Right cardiac atrium (tissue), 5 donors: Measurements from ENCODE around the gene PIMREG. TPM values are rescaled to one million over a fixed set of nuclear protein-coding genes. Genes with fewer than 3 reads are reported as not detected.

Experiments
- ATAC-seq, 2 donors: fragments of 200-7000 bp; cut with Tn5 transposase; one replicate each; pipeline versions ENCODE4 v1.8.0 to v1.9.1; 2020; ENCODE audit warnings: moderate library complexity in 2 of 2, mild to moderate bottlenecking in 1 of 2
- DNase-seq, 3 donors: peaks; one replicate each; pipeline ENCODE4 v3.0.0-alpha.2; 2020
- H3K27ac ChIP-seq: one replicate; pipeline ENCODE4 v1.5.1; 2013; ENCODE audit warnings: mild to moderate bottlenecking, low read length, control low read depth, moderate library complexity
- H3K27me3 ChIP-seq: one replicate; pipeline ENCODE4 v1.6.1; 2013; ENCODE audit not compliant: control insufficient read depth, insufficient read depth
- H3K4me1 ChIP-seq: one replicate; pipeline ENCODE4 v1.6.1; 2013; ENCODE audit warnings: low read length; ENCODE audit not compliant: control insufficient read depth, insufficient read depth
- H3K4me3 ChIP-seq: one replicate; pipeline ENCODE4 v1.5.1; 2013; ENCODE audit warnings: low read length, control low read depth
- H3K9me3 ChIP-seq: one replicate; pipeline ENCODE4 v1.6.1; 2013; ENCODE audit warnings: low read length; ENCODE audit not compliant: control insufficient read depth
- WGBS: extraction: QIAGEN DNeasy Blood & Tissue Kit; methylation state at CpG from one replicate; pipeline ENCODE4 v1.1.7; 2013; 5-methylcytosine and 5-hydroxymethylcytosine counted together
- intact Hi-C, 4 donors: fragments of 100-400 bp; cut with DNase I; formaldehyde crosslinking; loops; one replicate each; pipeline versions ENCODE4 v1.11.0 to v1.14.0; 2022 to 2023
- polyA plus RNA-seq: library from polyadenylated mRNA; stranded (reverse); fragments of 200-250 nt; gene quantifications from one replicate; pipeline ENCODE4 v1.2.3, GENCODE V29; 2013
- total RNA-seq, 4 donors: library from RNA; stranded (reverse); fragmentation: NEBNext Ultra II Directional; extraction: Animal tissue kit (Norgen Biotek cat#: 25700); gene quantifications; one replicate each; pipeline ENCODE4 v1.2.1, GENCODE V29; 2021
- donor health status: healthy with polysubstance abuse.
- donor health status: DM: no; HTN: yes; CAD: no.
- donor health status: DM: no; HTN: no; CAD: no.
- donor health status: DM: no; HTN: yes; CAD: no; lungs with severe emphysema.
- donor health status: DM: yes; HTN: yes; CAD: no.

The PIMREG gene
- total and polyA plus RNA-seq, 5 donors = 0.18 to 0.54 (median 0.43) TPM; not detected in 1

DNA sequence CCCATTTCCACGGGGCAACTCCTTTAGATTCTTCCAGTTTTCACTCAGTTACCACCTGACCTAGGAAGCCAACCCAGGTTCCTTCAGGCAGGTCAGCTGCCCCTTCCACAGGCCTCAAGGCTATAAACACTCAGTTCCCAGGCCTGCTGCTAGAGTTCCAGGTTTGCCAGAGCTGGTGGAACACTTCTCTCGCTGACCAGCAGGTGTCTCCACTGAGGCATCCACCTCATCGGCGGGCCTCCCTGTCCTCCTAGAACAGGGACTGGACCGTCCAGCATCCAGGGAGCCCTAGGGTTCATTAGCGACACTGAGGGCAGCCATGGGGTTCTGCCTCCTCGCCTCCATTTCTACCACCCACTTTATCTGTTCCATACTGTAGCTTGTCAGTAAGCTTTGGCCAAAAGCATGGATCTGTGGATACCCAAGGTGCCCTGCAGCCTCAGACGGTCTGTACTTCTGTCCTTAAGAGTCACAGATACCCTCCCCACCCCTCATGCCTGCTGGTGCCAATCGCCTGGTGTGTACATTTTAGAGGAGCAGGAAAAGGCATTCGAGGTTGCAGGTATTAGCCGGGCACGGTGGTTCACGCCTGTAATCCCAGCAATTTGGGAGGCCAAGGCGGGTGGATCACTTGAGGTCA lies 29.0 kb downstream of the PIMREG start:
- no peak overlapping the region for H3K27ac ChIP-seq
- H3K4me3 ChIP-seq = no peak overlapping the region
- ATAC-seq (peak; percentile 65 to 74), DNase-seq (peak; percentile 71 to 91 (median 86))
- H3K9me3 ChIP-seq = no peaks in the 10 kb centered on the region
- no peaks in the 10 kb centered on the region for H3K27me3 ChIP-seq
- 42% methylated on average over 14 of the region's 14 CpGs for WGBS
- intact Hi-C loops = loop anchor here in 1 of 4 donors (10.0 kb wide), 1 partner anchor 82 kb away; the partner anchor contains the start of gene PITPNM3
- no peaks in the 10 kb centered on the region for H3K4me1 ChIP-seq

DNA sequence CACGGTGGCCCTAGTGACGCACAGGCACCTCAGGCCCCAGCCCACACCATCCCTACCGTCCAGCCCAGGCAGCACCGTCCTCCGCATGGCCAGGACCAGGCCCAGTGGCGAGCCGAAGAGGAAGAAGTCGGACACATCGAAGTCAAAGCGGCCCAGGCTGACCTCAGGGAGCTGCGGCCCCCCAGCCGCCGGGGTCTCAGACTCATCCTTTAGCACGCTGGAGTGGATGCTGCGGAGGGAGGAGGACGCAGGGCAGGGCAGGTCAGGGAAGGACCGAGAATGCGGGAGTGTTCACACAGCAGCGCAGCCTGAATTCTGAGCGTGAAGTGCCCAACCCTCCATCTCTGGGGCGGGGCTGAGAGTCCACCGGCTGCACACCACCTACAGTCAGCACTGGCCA lies 30.1 kb downstream of the PIMREG start:
- Histone ChIP-seq H3K9me3 (no peaks in the 10 kb centered on the region), H3K4me1 (no peaks in the 10 kb centered on the region), H3K4me3 (no peak overlapping the region), H3K27ac (no peak overlapping the region), H3K27me3 (no peaks in the 10 kb centered on the region)
- DNase-seq = peak in 2 of 3 donors; percentile 44 to 53
- ATAC-seq = no peak
- intact Hi-C loops = loop anchor here in 1 of 4 donors (10.0 kb wide), 1 partner anchor 80 kb away; the partner anchor contains the start of gene PITPNM3
- WGBS = 90% methylated on average over 22 of the region's 22 CpGs

DNA sequence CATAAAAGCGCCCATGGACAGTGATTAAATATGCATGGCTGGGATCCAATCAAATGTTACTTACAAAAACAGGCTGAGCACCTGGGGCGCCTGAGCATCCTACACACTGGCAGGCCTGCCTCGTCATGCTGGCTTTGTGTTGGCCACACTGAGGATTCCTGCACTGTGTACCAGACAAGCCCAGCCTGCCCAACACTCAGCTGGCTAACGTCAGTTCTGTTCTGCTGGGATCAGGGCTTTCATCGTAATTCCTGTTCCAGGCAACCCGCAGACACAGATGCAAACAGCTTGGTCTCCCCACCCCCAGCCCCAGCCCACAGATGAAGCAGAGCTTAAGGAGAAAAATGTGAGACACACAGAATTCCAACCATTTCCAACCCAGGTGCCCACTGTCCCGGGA lies 30.7 kb downstream of the PIMREG start:
- no peak overlapping the region for H3K27ac ChIP-seq
- no peaks in the 10 kb centered on the region for H3K9me3 ChIP-seq
- peak in 2 of 3 donors; percentile 9 to 13 for DNase-seq
- intact Hi-C loops = loop anchor here in 1 of 4 donors (10.0 kb wide), 1 partner anchor 80 kb away; the partner anchor contains the start of gene PITPNM3
- H3K27me3 ChIP-seq = no peaks in the 10 kb centered on the region
- 75% methylated on average over 7 of the region's 7 CpGs for WGBS
- ATAC-seq = no peak
- H3K4me1 ChIP-seq = no peaks in the 10 kb centered on the region
- H3K4me3 ChIP-seq = no peak overlapping the region

DNA sequence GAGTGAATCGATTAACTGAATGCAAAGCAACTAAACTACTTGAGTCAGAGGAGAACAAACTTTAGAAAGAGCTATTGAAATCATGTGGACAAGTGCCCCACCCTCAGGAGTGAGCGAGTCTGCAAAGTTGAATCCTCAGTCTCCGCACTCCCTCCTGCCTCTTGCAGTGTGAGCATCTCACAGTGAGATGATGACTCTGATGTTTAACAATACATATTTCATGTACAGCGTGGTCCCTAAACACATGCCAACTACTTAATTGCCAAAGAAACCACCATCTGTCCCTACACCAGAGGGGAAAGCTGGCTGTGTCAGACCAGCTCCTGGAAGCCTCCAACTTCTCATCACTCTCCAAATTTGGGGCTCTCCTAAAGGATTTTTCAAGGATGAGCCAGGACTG lies 31.2 kb downstream of the PIMREG start:
- ATAC-seq (no peak), DNase-seq (peak in 1 of 3 donors; percentile 5)
- Histone ChIP-seq H3K4me3 (no peak overlapping the region), H3K27me3 (no peaks in the 10 kb centered on the region), H3K9me3 (no peaks in the 10 kb centered on the region), H3K4me1 (no peaks in the 10 kb centered on the region), H3K27ac (no peak overlapping the region)
- intact Hi-C loops = loop anchor here in 1 of 4 donors (10.0 kb wide), 1 partner anchor 79 kb away; the partner anchor contains the start of gene PITPNM3
- WGBS = 76% methylated on average over 4 of the region's 4 CpGs

DNA sequence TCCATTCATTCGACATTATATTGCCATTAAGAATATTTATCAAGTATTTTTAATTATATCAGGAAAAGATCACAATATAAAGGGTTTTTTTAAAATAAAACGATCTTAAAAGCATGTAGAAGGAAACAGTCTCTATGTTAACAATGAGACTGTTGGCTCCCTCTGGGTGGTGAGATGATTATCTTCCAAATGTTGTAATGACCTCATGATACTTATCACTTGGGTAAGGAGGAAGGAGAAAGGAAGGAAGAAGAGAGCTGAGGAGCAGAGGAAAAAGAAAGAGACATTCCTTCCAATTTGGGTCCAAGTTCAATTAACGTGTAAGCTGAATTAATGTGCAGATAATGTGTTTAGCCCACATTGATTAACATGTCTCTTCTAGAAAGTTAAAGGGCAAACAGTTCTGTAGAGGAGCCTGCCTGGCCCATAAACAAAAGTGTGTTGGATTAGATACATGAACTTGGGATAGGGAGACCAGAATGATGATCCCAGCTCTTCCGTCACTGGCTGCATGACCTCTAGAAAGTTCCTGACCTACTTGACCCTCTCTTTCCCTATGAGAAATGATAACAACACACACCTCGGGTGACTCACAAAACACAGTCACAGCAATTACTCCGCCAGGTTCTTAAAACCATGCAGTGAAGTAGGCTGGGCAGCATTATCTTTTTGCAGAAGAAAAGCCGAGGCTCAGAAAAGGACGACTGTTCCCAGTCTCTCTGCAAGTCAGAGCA lies 32.0 kb downstream of the PIMREG start:
- WGBS = 57% methylated on average over 8 of the region's 8 CpGs
- Histone ChIP-seq H3K4me1 (no peaks in the 10 kb centered on the region), H3K4me3 (no peak overlapping the region), H3K27me3 (no peaks in the 10 kb centered on the region), H3K27ac (no peak overlapping the region), H3K9me3 (no peaks in the 10 kb centered on the region)
- intact Hi-C loops = loop anchor here in 1 of 4 donors (10.0 kb wide), 1 partner anchor 79 kb away; the partner anchor contains the start of gene PITPNM3
- ATAC-seq (no peak), DNase-seq (no peak)

DNA sequence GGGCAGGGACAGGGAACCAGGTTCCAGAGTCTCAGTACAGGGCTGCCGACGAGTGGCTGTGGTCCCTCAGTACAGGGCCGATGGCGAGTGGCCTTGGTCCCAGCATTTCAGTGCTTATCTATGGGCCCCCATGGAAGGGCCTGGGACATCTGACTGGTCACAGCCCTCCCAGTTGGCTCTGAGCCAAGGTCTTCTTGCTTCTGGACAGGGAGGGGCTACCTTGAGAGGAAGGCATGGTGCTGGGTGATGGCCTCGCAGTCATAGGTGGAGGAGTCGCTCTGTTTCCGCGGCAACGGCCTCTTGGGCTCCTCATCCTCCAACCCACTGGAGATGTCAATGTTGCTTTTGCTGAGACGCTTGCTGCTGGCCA lies 32.5 kb downstream of the PIMREG start:
- no peaks in the 10 kb centered on the region for H3K27me3 ChIP-seq
- 73% methylated on average over 10 of the region's 10 CpGs for WGBS
- DNase-seq (peak in 2 of 3 donors; percentile 13 to 28), ATAC-seq (no peak)
- no peaks in the 10 kb centered on the region for H3K4me1 ChIP-seq
- intact Hi-C loops = loop anchor here in 1 of 4 donors (10.0 kb wide), 1 partner anchor 78 kb away; the partner anchor contains the start of gene PITPNM3
- no peak overlapping the region for H3K27ac ChIP-seq
- no peaks in the 10 kb centered on the region for H3K9me3 ChIP-seq
- H3K4me3 ChIP-seq = no peak overlapping the region

DNA sequence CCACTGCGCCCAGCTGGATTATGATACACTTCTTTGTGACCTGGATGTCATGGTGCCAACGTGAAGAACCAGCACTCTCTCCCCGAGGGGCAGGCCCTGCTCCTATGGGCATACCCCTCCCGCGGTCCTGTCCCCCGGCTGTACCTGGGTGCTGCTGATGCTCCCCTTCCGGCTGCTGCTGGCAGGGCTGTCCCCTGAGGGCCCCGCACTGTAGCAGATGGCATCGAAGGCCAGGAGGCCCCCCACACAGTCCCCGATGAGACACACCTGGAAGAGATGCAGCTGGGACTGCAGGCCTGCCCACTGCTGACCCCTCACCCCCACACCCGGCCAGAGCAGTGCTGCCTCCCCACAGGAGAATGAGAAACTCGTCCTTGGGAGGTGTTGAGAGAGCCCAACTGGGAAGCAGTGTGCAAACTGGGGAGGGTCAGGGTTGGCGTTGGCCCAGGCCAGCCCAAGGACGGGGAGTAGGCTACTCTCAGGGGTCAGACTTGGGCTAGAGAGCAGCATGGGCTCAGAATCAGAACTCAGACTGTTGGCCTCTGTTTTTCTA lies 33.7 kb downstream of the PIMREG start:
- Histone ChIP-seq H3K27me3 (no peaks in the 10 kb centered on the region), H3K4me1 (no peaks in the 10 kb centered on the region), H3K4me3 (no peak overlapping the region), H3K9me3 (no peaks in the 10 kb centered on the region), H3K27ac (no peak overlapping the region)
- 93% methylated on average over 14 of the region's 14 CpGs for WGBS
- intact Hi-C loops = loop anchor here in 1 of 4 donors (10.0 kb wide), 1 partner anchor 77 kb away; the partner anchor contains the start of gene PITPNM3
- DNase-seq (peak in 2 of 3 donors; percentile 30 to 35), ATAC-seq (no peak)

DNA sequence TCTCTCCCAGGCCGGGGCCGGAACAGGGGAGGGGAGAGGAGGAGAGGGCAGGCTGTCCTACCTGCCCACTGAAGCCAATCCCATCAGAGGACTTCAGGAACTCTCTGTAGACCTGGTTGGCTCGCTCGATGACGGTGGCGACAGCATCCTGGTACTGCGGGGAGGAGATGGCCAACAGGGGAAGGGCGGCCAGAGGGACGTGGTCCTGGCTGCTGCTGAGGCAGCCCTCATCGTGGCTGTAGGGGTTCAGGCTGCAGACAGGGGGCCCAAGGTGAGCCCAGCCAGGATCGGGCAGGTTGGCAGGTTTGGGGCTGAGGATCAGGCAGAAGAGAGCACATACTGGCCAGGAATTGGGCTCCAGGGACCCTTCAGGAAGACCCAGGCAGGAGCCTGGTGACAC lies 34.2 kb downstream of the PIMREG start:
- intact Hi-C loops = loop anchor here in 1 of 4 donors (10.0 kb wide), 1 partner anchor 76 kb away; the partner anchor contains the start of gene PITPNM3
- Histone ChIP-seq H3K27ac (no peak overlapping the region), H3K4me3 (no peak overlapping the region), H3K27me3 (no peaks in the 10 kb centered on the region), H3K9me3 (no peaks in the 10 kb centered on the region), H3K4me1 (no peaks in the 10 kb centered on the region)
- WGBS = 89% methylated on average over 11 of the region's 11 CpGs
- DNase-seq (peak in 2 of 3 donors; percentile 22 to 34), ATAC-seq (no peak)

DNA sequence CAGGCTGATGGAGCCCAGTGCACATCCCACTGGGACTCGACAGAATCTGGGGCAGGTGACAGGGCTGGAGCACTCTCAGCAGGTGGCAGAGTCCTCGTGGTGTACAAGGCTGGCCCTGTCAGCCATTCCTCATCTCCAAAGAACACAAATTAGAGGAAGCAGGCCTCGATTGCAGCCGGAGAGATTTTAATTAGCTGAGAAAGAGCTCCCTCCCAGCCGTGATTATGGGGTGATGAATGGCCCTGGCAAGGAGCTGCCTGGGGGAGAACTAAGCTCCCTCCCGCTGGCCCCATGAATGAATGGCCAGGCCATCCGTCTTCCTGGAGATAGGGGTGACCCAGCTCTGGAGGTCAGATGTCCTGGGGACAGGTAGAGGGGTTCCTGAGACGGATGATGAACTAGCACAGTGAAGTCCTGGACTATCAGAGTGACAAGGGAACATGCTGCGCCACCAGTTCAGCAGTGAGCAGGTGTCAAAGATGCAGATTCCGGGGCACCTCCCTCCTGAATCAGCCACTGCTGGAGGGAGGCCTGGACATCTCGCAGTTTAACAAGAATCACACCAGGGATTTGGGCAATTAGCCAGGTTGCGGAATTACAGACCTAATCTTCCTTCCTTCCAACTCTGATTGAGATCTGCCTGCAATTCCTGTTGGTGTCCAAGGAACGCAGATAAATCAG lies 35.5 kb downstream of the PIMREG start:
- H3K4me1 ChIP-seq = no peaks in the 10 kb centered on the region
- H3K4me3 ChIP-seq = no peak overlapping the region
- ATAC-seq (no peak), DNase-seq (peak in 2 of 3 donors; percentile 9)
- intact Hi-C loops = loop anchor here in 1 of 4 donors (10.0 kb wide), 1 partner anchor 75 kb away; the partner anchor contains the start of gene PITPNM3
- no peak overlapping the region for H3K27ac ChIP-seq
- 38% methylated on average over 13 of the region's 13 CpGs for WGBS
- no peaks in the 10 kb centered on the region for H3K9me3 ChIP-seq
- H3K27me3 ChIP-seq = no peaks in the 10 kb centered on the region

DNA sequence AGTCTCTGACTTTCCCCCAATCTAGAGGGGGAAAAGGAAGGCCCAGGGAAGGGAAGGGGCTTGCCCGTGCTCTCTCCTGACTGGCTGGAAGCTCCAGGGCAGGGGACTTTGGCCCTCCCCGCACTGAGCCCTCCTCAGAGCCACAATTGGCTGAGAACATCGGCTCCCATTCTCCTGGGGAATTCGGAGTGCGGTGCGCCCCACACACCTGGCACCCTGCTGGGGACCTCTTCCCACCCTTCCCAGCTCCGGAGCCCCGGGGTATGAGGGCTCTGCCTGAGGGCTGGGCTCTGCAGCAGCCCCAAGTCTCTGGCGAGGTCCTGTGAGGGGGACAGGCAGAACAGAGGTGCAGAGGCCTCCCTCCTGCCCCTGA lies 36.0 kb downstream of the PIMREG start:
- 41% methylated on average over 9 of the region's 9 CpGs for WGBS
- H3K27me3 ChIP-seq = no peaks in the 10 kb centered on the region

More for the DNA sequence above, 36.0 kb downstream of the PIMREG start:
- ATAC-seq (no peak), DNase-seq (peak in 2 of 3 donors; percentile 13 to 30)
- intact Hi-C loops = no loop called here
- Histone ChIP-seq H3K4me1 (no peaks in the 10 kb centered on the region), H3K27ac (no peak overlapping the region), H3K4me3 (no peak overlapping the region), H3K9me3 (no peaks in the 10 kb centered on the region)
